C4-2B (cell line): ENCODE measurements around the gene POLR2L.

ENCODE experiments used
- CTCF ChIP-seq: fragments of 450-650 bp; conservative IDR thresholded peaks from 2 replicates; pipeline ENCODE4 v1.5.1; 2017; ENCODE audit warnings: mild to moderate bottlenecking
- ZFX ChIP-seq: fragments of 450-650 bp; IDR thresholded peaks from 2 replicates; pipeline ENCODE4 v1.6.1; 2017

DNA sequence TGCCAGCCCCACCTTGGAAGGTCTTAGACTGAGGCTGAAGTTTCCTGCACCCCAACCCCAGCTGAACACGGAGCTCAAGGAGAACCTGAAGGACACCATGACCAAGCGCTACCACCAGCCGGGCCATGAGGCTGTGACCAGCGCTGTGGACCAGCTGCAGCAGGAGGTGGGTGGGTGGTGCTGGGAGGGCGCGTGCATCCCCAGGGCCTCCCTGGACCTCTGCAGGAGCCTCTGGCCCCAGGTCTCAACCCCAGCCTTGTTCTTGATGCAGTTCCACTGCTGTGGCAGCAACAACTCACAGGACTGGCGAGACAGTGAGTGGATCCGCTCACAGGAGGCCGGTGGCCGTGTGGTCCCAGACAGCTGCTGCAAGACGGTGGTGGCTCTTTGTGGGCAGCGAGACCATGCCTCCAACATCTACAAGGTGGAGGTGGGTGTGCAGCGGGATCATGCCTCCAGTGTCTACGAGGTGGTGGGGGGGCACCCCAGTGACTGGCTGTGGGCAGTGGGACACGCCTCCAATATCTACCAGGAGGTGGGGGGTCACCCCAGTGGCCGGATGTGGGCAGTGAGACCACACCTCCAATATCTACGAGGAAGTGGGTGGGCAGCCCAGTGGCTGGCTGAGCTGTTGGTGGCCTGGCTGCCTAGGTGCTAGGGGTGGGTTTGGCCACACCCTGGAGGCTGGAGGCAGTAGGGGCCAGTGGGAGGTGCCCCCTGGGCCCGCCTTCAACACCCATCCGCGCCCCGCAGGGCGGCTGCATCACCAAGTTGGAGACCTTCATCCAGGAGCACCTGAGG lies 4.9 kb downstream of the POLR2L start:
- TF ChIP-seq CTCF (no peak), ZFX (no peak)
